Keratinocyte (primary cell): ENCODE data around the gene XAB2. TPM values are rescaled to one million over a fixed set of nuclear protein-coding genes. Genes with fewer than 3 reads are reported as not detected.

ENCODE experiments used
- DNase-seq: peaks from one replicate; pipeline ENCODE4 v3.0.0-alpha.2; 2011; ENCODE audit warnings: low read depth, missing footprints, low spot score
- FAIRE-seq: peaks from 2 replicates; lab custom pipeline; 2011; peaks lifted over from hg19 to GRCh38; lab: Jason Lieb, UNC
- H2AFZ ChIP-seq: 2 replicates; pipeline ENCODE4 v1.6.0; 2012; ENCODE audit warnings: low read length, control low read depth, inconsistent platforms; ENCODE audit not compliant: control insufficient read depth
- H3K27ac ChIP-seq: 2 replicates; pipeline ENCODE4 v1.5.1; 2011; ENCODE audit warnings: low read length; ENCODE audit not compliant: control insufficient read depth, insufficient read depth
- H3K27me3 ChIP-seq: 3 replicates; pipeline ENCODE4 v1.6.0; 2011; ENCODE audit warnings: low read length; ENCODE audit not compliant: control insufficient read depth, insufficient read depth; ENCODE audit errors: extremely low read depth
- H3K36me3 ChIP-seq, 2 experiments: 2 replicates in 1 of 2; 3 replicates in 1 of 2; pipeline ENCODE4 v1.5.1; 2011; ENCODE audit warnings: low read length in 2 of 2, mild to moderate bottlenecking in 1 of 2; ENCODE audit not compliant: control insufficient read depth in 2 of 2, insufficient read depth in 2 of 2; ENCODE audit errors: extremely low read depth in 1 of 2
- H3K4me1 ChIP-seq: 3 replicates; pipeline ENCODE4 v1.5.1; 2011; ENCODE audit warnings: low read length; ENCODE audit not compliant: control insufficient read depth, insufficient read depth; ENCODE audit errors: extremely low read depth
- H3K4me2 ChIP-seq: 3 replicates; pipeline ENCODE4 v1.6.0; 2011; ENCODE audit warnings: low read depth, low read length; ENCODE audit not compliant: control insufficient read depth, insufficient read depth; ENCODE audit errors: extremely low read depth
- H3K4me3 ChIP-seq, 3 experiments: fragments of 200-600 bp in 1 of 3; sonication (generic) in 1 of 3; 2 replicates in 2 of 3; 3 replicates in 1 of 3; pipeline ENCODE4 v1.5.1; 2011 to 2016; ENCODE audit warnings: low read length in 3 of 3, mild to moderate bottlenecking in 3 of 3, control low read depth in 2 of 3, inconsistent platforms in 1 of 3, low read depth in 1 of 3, mixed read lengths in 1 of 3, mixed run types in 1 of 3, moderate library complexity in 1 of 3; ENCODE audit not compliant: control insufficient read depth in 2 of 3, insufficient read depth in 2 of 3; ENCODE audit errors: extremely low read depth in 1 of 3
- H3K79me2 ChIP-seq: 2 replicates; pipeline ENCODE4 v1.6.0; 2012; ENCODE audit warnings: low read length; ENCODE audit not compliant: control insufficient read depth, insufficient read depth
- H3K9ac ChIP-seq: 3 replicates; pipeline ENCODE4 v1.6.0; 2011; ENCODE audit warnings: low read length; ENCODE audit not compliant: control insufficient read depth, insufficient read depth; ENCODE audit errors: extremely low read depth
- H3K9me1 ChIP-seq: 3 replicates; pipeline ENCODE4 v1.6.0; 2011; ENCODE audit warnings: low read length; ENCODE audit not compliant: control insufficient read depth, insufficient read depth; ENCODE audit errors: extremely low read depth
- H3K9me3 ChIP-seq: 2 replicates; pipeline ENCODE4 v1.5.1; 2012; ENCODE audit warnings: low read depth, low read length; ENCODE audit not compliant: control insufficient read depth
- H4K20me1 ChIP-seq: 3 replicates; pipeline ENCODE4 v1.6.0; 2011; ENCODE audit warnings: low read length; ENCODE audit not compliant: control insufficient read depth, insufficient read depth; ENCODE audit errors: extremely low read depth
- CTCF ChIP-seq, 3 experiments: IDR thresholded peaks in 1 of 3; conservative IDR thresholded peaks in 1 of 3; optimal IDR thresholded peaks in 1 of 3; 2 replicates in 2 of 3; 3 replicates in 1 of 3; pipeline versions ENCODE3 to v1.5.1; 2011; ENCODE audit warnings: low read length in 3 of 3, mild to moderate bottlenecking in 3 of 3, moderate library complexity in 2 of 3, control low read depth in 1 of 3, inconsistent platforms in 1 of 3; ENCODE audit not compliant: insufficient read depth in 2 of 3; ENCODE audit errors: extremely low read depth in 1 of 3
- EZH2 ChIP-seq: IDR thresholded peaks from one replicate; pipeline ENCODE4 v1.6.1; 2012; ENCODE audit warnings: inconsistent platforms, mild to moderate bottlenecking, low read length, moderate library complexity
- dilution Hi-C: fragments of 300-500 bp; cut with MboI; formaldehyde crosslinking; loops from one replicate; pipeline ENCODE4 v1.7.0; 2020; ENCODE audit warnings: low sequenced_read_pairs; ENCODE audit not compliant: extremely low pct_ligation_motif_present
- polyA plus RNA-seq, 5 experiments: library from polyadenylated mRNA; depleted of rRNA in 3 of 5; stranded (reverse) in 3 of 5; stranded (forward) in 1 of 5; unstranded in 1 of 5; fragments of >200 nt; gene quantifications; 1 replicate in 1 of 5; 2 replicates in 3 of 5; 3 replicates in 1 of 5; pipeline versions ENCODE4 v1.2.1 to v1.2.3, GENCODE V29; 2011 to 2012; ENCODE audit warnings: missing spikeins in 2 of 5, low read depth in 1 of 5, low replicate concordance in 1 of 5

XAB2 gene
- polyA plus RNA-seq, 1 donor (not counting 4 experiments of a cell fraction or from before 2014, with no cell fraction given), result 15.6 TPM

- no peaks in the 10 kb centered on the region for H3K9me3 ChIP-seq
- H4K20me1 ChIP-seq, result no peaks in the 10 kb centered on the region
- dilution Hi-C loops, result no loop called here
- H2AFZ ChIP-seq, result no peak overlapping the region
- H3K27ac ChIP-seq, result no peak overlapping the region
- H3K4me1 ChIP-seq, result no peaks in the 10 kb centered on the region
- peaks cover 9% of the 10 kb centered on the region for H3K79me2 ChIP-seq
- no peaks in the 10 kb centered on the region for H3K9me1 ChIP-seq
- peaks cover 9 to 21% of the 10 kb centered on the region in 2 experiments for H3K36me3 ChIP-seq
- H3K4me3 ChIP-seq, result no peak overlapping the region
- H3K9ac ChIP-seq, result no peak overlapping the region
- TF ChIP-seq EZH2 (no peak), CTCF (optimal IDR thresholded peaks at IDR 0.05 in 1 of 3, IDR thresholded peaks at IDR 0.05 in 1 of 3, conservative IDR thresholded peaks at IDR 0.05 in 1 of 3; ENCODE audit: extremely low read depth in 1 of 3, insufficient read depth in 2 of 3, low read length in 3 of 3) (no peak)
- H3K27me3 ChIP-seq, result no peaks in the 10 kb centered on the region
- DNase-seq, result no peak
- no peak overlapping the region for H3K4me2 ChIP-seq
- FAIRE-seq, result no peak
These were observed 13.7 kb upstream of the XAB2 start for GRCh38 chr19:7643031-7643415.

- no peak for DNase-seq
- TF ChIP-seq CTCF (optimal IDR thresholded peaks at IDR 0.05 in 1 of 3, IDR thresholded peaks at IDR 0.05 in 1 of 3, conservative IDR thresholded peaks at IDR 0.05 in 1 of 3; ENCODE audit: extremely low read depth in 1 of 3, insufficient read depth in 2 of 3, low read length in 3 of 3) (no peak), EZH2 (no peak)
- H3K9me3 ChIP-seq, result no peaks in the 10 kb centered on the region
- no peak overlapping the region for H2AFZ ChIP-seq
- H3K27ac ChIP-seq, result no peak overlapping the region
- FAIRE-seq, result no peak
- no peaks in the 10 kb centered on the region for H4K20me1 ChIP-seq
- no peak overlapping the region for H3K4me2 ChIP-seq
- H3K36me3 ChIP-seq, result peaks cover 9 to 19% of the 10 kb centered on the region in 2 experiments
- H3K27me3 ChIP-seq, result no peaks in the 10 kb centered on the region
- peaks cover 14% of the 10 kb centered on the region for H3K79me2 ChIP-seq
- H3K4me3 ChIP-seq, result no peak overlapping the region
- H3K9me1 ChIP-seq, result no peaks in the 10 kb centered on the region
- H3K9ac ChIP-seq, result no peak overlapping the region
- dilution Hi-C loops, result no loop called here
- H3K4me1 ChIP-seq, result peaks cover 3% of the 10 kb centered on the region
These were observed 13.1 kb upstream of the XAB2 start for GRCh38 chr19:7642295-7643030.
